A549 treated with AZD9567 at 1 μM for 4 hours (cell line): ENCODE results near the gene DNAH14. TPM values are rescaled to one million over a fixed set of nuclear protein-coding genes. Genes with fewer than 3 reads are reported as not detected.

Experiments used
- total RNA-seq: library from RNA; stranded (reverse); fragments of 200-300 nt; extraction: Qiagen RNA extraction; gene quantifications from 5 replicates; pipeline ENCODE4 v1.2.3, GENCODE V29; 2022; ENCODE audit not compliant: insufficient read depth

The DNAH14 gene
- 12.7 to 15.0 TPM (median 14.4 TPM) in 5 replicates for total RNA-seq

GRCh38 chr1:224929335-224930237 lies at the start of gene DNAH14:
Gene DNAH14, plus strand, starts transcription at chr1:224929675. Its CDS starts 23,028 bp downstream, at chr1:224952703.

GRCh38 chr1:225427235-225428067 lies 498.0 kb downstream of the DNAH14 start, which contains the start of gene LBR:
Gene LBR, minus strand, starts transcription at chr1:225428038. Its CDS starts 3,963 bp downstream, at chr1:225424075.

